HepG2 (cell line): ENCODE results near the gene ZC3H18. TPM values are rescaled to one million over a fixed set of nuclear protein-coding genes. Genes with fewer than 3 reads are reported as not detected.

Source experiments
- HDAC1 ChIP-seq: sonication (generic); formaldehyde crosslinking; IDR thresholded peaks from 2 replicates; pipeline ENCODE4 v1.5.1; 2020; ENCODE audit warnings: mild to moderate bottlenecking, missing genetic modification reagents
- NCOR1 ChIP-seq: fragments of 200-600 bp; sonication (generic); IDR thresholded peaks from 2 replicates; pipeline ENCODE4 v1.7.0; 2017; ENCODE audit warnings: antibody characterized with exemption, low read length, borderline replicate concordance
- TBX3 ChIP-seq: fragments of 450-650 bp; IDR thresholded peaks from 2 replicates; pipeline ENCODE4 v1.6.1; 2017; ENCODE audit warnings: antibody characterized with exemption, mild to moderate bottlenecking, inconsistent platforms, borderline replicate concordance
- TEAD3 ChIP-seq: optimal IDR thresholded peaks from 2 replicates; pipeline ENCODE3; 2016; ENCODE audit warnings: borderline replicate concordance
- ZBTB40 ChIP-seq, 2 experiments: fragments of 450-650 bp in 1 of 2; sonication (generic) in 1 of 2; formaldehyde crosslinking in 1 of 2; IDR thresholded peaks; 2 replicates each; pipeline versions ENCODE4 v1.6.1 to v1.8.0; 2016 to 2022; ENCODE audit warnings: antibody characterized with exemption in 1 of 2, mild to moderate bottlenecking in 1 of 2, missing genetic modification reagents in 1 of 2
- ZNF235 ChIP-seq: sonication (generic); formaldehyde crosslinking; IDR thresholded peaks from 2 replicates; pipeline ENCODE4 v1.8.1; 2023; ENCODE audit warnings: mild to moderate bottlenecking, missing genetic modification reagents, borderline replicate concordance
- ZNF562 ChIP-seq: sonication (generic); formaldehyde crosslinking; IDR thresholded peaks from 2 replicates; pipeline ENCODE4 v1.8.0; 2022; ENCODE audit warnings: missing genetic modification reagents, borderline replicate concordance
- ZNF569 ChIP-seq: sonication (generic); formaldehyde crosslinking; IDR thresholded peaks from 2 replicates; pipeline ENCODE4 v1.5.0; 2020; ENCODE audit warnings: mild to moderate bottlenecking, missing genetic modification reagents, moderate library complexity, borderline replicate concordance
- ZNF672 ChIP-seq: sonication (generic); formaldehyde crosslinking; IDR thresholded peaks from 2 replicates; pipeline ENCODE4 v1.8.1; 2022; ENCODE audit warnings: missing genetic modification reagents
- ZNF841 ChIP-seq: sonication (generic); formaldehyde crosslinking; IDR thresholded peaks from 2 replicates; pipeline ENCODE4 v1.8.1; 2023; ENCODE audit warnings: missing genetic modification reagents, borderline replicate concordance
- polyA plus RNA-seq, 8 experiments: library from polyadenylated mRNA; depleted of rRNA in 3 of 8; stranded (reverse) in 7 of 8; unstranded in 1 of 8; fragments of >200 nt; fragmentation: Illumina TruSeq in 4 of 8; extraction: Trizol in 4 of 8; gene quantifications; 2 replicates each; pipeline versions ENCODE4 v1.2.1 to v1.2.3, GENCODE V29; 2011 to 2016; ENCODE audit warnings: low read depth in 4 of 8, missing spikeins in 1 of 8, mixed read lengths in 1 of 8; ENCODE audit not compliant: insufficient read depth in 1 of 8
- total RNA-seq, 5 experiments: library from RNA; depleted of rRNA; stranded (reverse); fragments of >200 nt; fragmentation: Illumina TruSeq; extraction: Trizol; gene quantifications; 2 replicates each; pipeline ENCODE4 v1.2.3, GENCODE V29; 2016; ENCODE audit warnings: low read depth in 1 of 5
- TF ChIP-seq, protein P1 (sequence below): sonication (generic); formaldehyde crosslinking; IDR thresholded peaks from one replicate; pipeline ENCODE4 v1.5.1; 2020; ENCODE audit warnings: mild to moderate bottlenecking, missing genetic modification reagents; ENCODE audit errors: not compliant biosample characterization

ZC3H18 gene
- total and polyA plus RNA-seq, 2 of the 13 experiments (the other 11 are each of a cell fraction or from before 2014, with no cell fraction given): 11.2 to 27.4 TPM

DNA sequence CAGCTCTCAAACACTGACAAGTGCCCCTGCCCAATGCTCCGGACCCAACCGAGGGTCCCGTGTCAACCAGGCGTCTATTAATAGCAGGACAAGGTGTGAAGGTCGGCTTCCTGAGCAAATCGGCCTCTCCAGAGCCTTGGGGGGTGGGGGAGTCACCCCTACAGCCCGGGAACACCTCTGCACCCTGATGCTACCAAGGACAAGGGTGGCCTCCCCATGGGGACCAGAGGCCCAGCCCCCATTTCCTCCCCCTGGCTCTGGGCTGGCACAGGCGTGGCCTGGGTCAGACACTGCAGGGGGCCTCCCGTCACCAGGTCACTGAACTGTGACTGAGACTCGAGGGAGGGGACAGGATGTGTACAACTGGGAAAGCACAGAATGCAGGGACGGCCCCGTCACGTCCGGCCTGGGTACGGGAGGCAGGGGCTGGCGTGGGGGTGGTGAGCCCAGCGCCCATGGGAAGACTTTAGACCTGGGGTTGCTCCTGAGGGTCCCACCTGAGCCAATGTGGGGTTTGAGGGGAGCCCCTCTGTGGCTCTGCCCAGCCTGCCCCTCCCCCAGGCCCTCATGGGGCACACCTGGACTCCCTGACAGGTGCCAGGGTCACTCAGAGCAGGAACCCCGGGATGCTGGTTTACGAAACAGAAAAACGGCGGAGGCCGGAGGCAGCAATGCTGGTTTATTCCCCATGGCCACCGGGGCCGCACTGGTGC lies 81.2 kb downstream of the ZC3H18 start (continued):
- TF ChIP-seq, protein P1, sequence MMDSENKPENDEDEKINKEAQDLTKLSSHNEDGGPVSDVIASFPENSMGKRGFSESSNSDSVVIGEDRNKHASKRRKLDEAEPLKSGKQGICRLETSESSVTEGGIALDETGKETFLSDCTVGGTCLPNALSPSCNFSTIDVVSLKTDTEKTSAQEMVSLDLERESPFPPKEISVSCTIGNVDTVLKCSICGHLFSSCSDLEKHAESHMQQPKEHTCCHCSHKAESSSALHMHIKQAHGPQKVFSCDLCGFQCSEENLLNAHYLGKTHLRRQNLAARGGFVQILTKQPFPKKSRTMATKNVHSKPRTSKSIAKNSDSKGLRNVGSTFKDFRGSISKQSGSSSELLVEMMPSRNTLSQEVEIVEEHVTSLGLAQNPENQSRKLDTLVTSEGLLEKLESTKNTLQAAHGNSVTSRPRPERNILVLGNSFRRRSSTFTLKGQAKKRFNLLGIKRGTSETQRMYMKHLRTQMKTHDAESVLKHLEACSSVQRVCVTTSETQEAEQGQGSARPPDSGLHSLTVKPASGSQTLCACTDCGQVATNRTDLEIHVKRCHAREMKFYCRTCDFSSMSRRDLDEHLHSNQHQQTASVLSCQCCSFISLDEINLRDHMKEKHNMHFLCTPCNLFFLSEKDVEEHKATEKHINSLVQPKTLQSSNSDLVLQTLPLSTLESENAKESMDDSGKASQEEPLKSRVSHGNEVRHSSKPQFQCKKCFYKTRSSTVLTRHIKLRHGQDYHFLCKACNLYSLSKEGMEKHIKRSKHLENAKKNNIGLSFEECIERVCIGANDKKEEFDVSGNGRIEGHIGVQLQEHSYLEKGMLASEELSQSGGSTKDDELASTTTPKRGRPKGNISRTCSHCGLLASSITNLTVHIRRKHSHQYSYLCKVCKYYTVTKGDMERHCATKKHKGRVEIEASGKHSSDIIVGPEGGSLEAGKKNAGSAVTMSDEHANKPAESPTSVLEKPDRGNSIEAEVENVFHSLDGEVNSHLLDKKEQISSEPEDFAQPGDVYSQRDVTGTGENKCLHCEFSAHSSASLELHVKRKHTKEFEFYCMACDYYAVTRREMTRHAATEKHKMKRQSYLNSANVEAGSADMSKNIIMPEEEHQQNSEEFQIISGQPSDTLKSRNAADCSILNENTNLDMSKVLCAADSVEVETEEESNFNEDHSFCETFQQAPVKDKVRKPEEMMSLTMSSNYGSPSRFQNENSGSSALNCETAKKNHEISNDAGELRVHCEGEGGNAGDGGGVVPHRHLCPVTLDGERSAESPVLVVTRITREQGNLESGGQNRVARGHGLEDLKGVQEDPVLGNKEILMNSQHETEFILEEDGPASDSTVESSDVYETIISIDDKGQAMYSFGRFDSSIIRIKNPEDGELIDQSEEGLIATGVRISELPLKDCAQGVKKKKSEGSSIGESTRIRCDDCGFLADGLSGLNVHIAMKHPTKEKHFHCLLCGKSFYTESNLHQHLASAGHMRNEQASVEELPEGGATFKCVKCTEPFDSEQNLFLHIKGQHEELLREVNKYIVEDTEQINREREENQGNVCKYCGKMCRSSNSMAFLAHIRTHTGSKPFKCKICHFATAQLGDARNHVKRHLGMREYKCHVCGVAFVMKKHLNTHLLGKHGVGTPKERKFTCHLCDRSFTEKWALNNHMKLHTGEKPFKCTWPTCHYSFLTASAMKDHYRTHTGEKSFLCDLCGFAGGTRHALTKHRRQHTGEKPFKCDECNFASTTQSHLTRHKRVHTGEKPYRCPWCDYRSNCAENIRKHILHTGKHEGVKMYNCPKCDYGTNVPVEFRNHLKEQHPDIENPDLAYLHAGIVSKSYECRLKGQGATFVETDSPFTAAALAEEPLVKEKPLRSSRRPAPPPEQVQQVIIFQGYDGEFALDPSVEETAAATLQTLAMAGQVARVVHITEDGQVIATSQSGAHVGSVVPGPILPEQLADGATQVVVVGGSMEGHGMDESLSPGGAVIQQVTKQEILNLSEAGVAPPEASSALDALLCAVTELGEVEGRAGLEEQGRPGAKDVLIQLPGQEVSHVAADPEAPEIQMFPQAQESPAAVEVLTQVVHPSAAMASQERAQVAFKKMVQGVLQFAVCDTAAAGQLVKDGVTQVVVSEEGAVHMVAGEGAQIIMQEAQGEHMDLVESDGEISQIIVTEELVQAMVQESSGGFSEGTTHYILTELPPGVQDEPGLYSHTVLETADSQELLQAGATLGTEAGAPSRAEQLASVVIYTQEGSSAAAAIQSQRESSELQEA (CRISPR knock-in tag): no peak
- TF ChIP-seq ZNF562 (CRISPR knock-in tag) (no peak), TBX3 (peak; percentile 72; the same call in 1 of the 2 replicates), ZBTB40 (IDR thresholded peaks at IDR 0.05) (no peak; the same call in 1 of the 2 replicates), ZBTB40 (CRISPR knock-in tag; IDR thresholded peaks at IDR 0.05) (peak; percentile 36; the same call in 1 of the 2 replicates), ZNF841 (no peak), ZNF672 (no peak; the same call in 1 of the 2 replicates), NCOR1 (peak; percentile 50; the same call in 1 of the 2 replicates), ZNF235 (CRISPR knock-in tag) (no peak), TEAD3 (peak; percentile 94), ZNF569 (no peak; the same call in 1 of the 2 replicates), HDAC1 (peak; percentile 97)
